CD14-positive monocyte (primary cell): ENCODE measurements around the gene XKR7. TPM values are rescaled to one million over a fixed set of nuclear protein-coding genes. Genes with fewer than 3 reads are reported as not detected.

ENCODE experiments used
- DNase-seq, 3 donors: peaks; one replicate each; pipeline ENCODE4 v3.0.0-alpha.2; 2011 to 2022
- H2AFZ ChIP-seq: 2 replicates; pipeline ENCODE4 v1.6.0; 2012; ENCODE audit warnings: mild to moderate bottlenecking, low read depth, low read length, inconsistent platforms; ENCODE audit not compliant: insufficient read depth, poor library complexity, severe bottlenecking
- H3K27ac ChIP-seq, 2 donors: 1 replicate in 1 of 2; 2 replicates in 1 of 2; pipeline ENCODE4 v1.5.1; 2012 to 2013; ENCODE audit warnings: low read length in 2 of 2, control low read depth in 1 of 2, inconsistent platforms in 1 of 2, low read depth in 1 of 2, mild to moderate bottlenecking in 1 of 2
- H3K27me3 ChIP-seq, 2 donors: one replicate each; pipeline versions ENCODE4 v1.6.0 to v1.6.1; 2011 to 2013; ENCODE audit warnings: low read length in 2 of 2; ENCODE audit not compliant: control insufficient read depth in 2 of 2, insufficient read depth in 2 of 2
- H3K36me3 ChIP-seq, 2 donors: replicated peaks in 1 of 2; 1 replicate in 1 of 2; 2 replicates in 1 of 2; pipeline versions ENCODE4 v1.5.1 to v1.6.1; 2012 to 2013; ENCODE audit warnings: low read length in 2 of 2, control low read depth in 1 of 2, inconsistent platforms in 1 of 2, mild to moderate bottlenecking in 1 of 2; ENCODE audit not compliant: insufficient read depth in 2 of 2, control insufficient read depth in 1 of 2
- H3K4me1 ChIP-seq, 2 donors: 1 replicate in 1 of 2; 2 replicates in 1 of 2; pipeline versions ENCODE4 v1.5.1 to v1.6.1; 2012 to 2013; ENCODE audit warnings: low read length in 2 of 2, control low read depth in 1 of 2, inconsistent platforms in 1 of 2, mild to moderate bottlenecking in 1 of 2, moderate library complexity in 1 of 2; ENCODE audit not compliant: insufficient read depth in 2 of 2, control insufficient read depth in 1 of 2
- H3K4me2 ChIP-seq: replicated peaks from 2 replicates; pipeline ENCODE3; 2012; ENCODE audit warnings: low read length, moderate library complexity, mild to moderate bottlenecking; ENCODE audit not compliant: poor library complexity, severe bottlenecking; ENCODE audit errors: extremely low read depth
- H3K4me3 ChIP-seq, 3 experiments: fragments of 200-600 bp in 1 of 3; sonication (generic) in 1 of 3; replicated peaks in 1 of 3; 1 replicate in 2 of 3; 2 replicates in 1 of 3; pipeline ENCODE4 v1.5.1; 2011 to 2013; ENCODE audit warnings: low read length in 3 of 3, mild to moderate bottlenecking in 3 of 3, control low read depth in 2 of 3, low read depth in 2 of 3, inconsistent platforms in 1 of 3, moderate library complexity in 1 of 3
- H3K79me2 ChIP-seq: 2 replicates; pipeline ENCODE4 v1.6.0; 2012; ENCODE audit warnings: mild to moderate bottlenecking, control low read depth, inconsistent platforms, low read length, moderate library complexity; ENCODE audit not compliant: insufficient read depth
- H3K9ac ChIP-seq: 2 replicates; pipeline ENCODE4 v1.6.0; 2017; ENCODE audit warnings: low read length, mild to moderate bottlenecking; ENCODE audit not compliant: insufficient read depth, poor library complexity, severe bottlenecking
- H3K9me3 ChIP-seq, 2 donors: replicated peaks in 1 of 2; 1 replicate in 1 of 2; 2 replicates in 1 of 2; pipeline versions ENCODE4 v1.5.1 to v1.6.1; 2012 to 2013; ENCODE audit warnings: low read length in 2 of 2, control low read depth in 1 of 2; ENCODE audit not compliant: control insufficient read depth in 1 of 2, insufficient read depth in 1 of 2
- H4K20me1 ChIP-seq: 2 replicates; pipeline ENCODE4 v1.6.0; 2012; ENCODE audit warnings: mild to moderate bottlenecking, low read length, control low read depth, moderate library complexity; ENCODE audit not compliant: insufficient read depth
- H3K27ac Mint-ChIP-seq, 7 donors: one replicate each; pipeline ENCODE4 v1.8.0; 2020; ENCODE audit warnings: mild to moderate bottlenecking in 7 of 7, mixed read lengths in 7 of 7, moderate library complexity in 6 of 7, inconsistent platforms in 2 of 7
- H3K27me3 Mint-ChIP-seq, 3 donors: one replicate each; pipeline ENCODE4 v1.8.0; 2021 to 2022; ENCODE audit warnings: low read depth in 3 of 3, mild to moderate bottlenecking in 3 of 3, mixed read lengths in 3 of 3, moderate library complexity in 3 of 3, inconsistent platforms in 1 of 3
- H3K36me3 Mint-ChIP-seq, 2 donors: one replicate each; pipeline ENCODE4 v1.8.0; 2020; ENCODE audit warnings: mixed read lengths in 2 of 2, inconsistent platforms in 1 of 2, mild to moderate bottlenecking in 1 of 2
- H3K4me1 Mint-ChIP-seq: one replicate; pipeline ENCODE4 v1.8.0; 2020; ENCODE audit warnings: mild to moderate bottlenecking, mixed read lengths
- H3K4me3 Mint-ChIP-seq, 2 donors: one replicate each; pipeline ENCODE4 v1.8.0; 2020; ENCODE audit warnings: mild to moderate bottlenecking in 2 of 2, mixed read lengths in 2 of 2, moderate library complexity in 1 of 2
- H3K9me3 Mint-ChIP-seq, 7 donors: one replicate each; pipeline ENCODE4 v1.8.0; 2020 to 2022; ENCODE audit warnings: mixed read lengths in 7 of 7, mild to moderate bottlenecking in 6 of 7, moderate library complexity in 6 of 7, inconsistent platforms in 2 of 7
- CTCF ChIP-seq: fragments of 200-600 bp; IDR thresholded peaks from one replicate; pipeline ENCODE4 v1.8.0; 2022; ENCODE audit warnings: antibody characterized with exemption, mild to moderate bottlenecking
- WGBS: methylation state at CpG from one replicate; pipeline ENCODE4 v1.1.5; 2013; ENCODE audit warnings: missing lambda C conversion rate; ENCODE audit not compliant: insufficient coverage; 5-methylcytosine and 5-hydroxymethylcytosine counted together
- intact Hi-C, 2 donors: fragments of 100-400 bp; cut with micrococcal nuclease; formaldehyde crosslinking; loops; one replicate each; pipeline versions ENCODE4 v1.15.0 to v1.15.1; 2023
- polyA plus RNA-seq, 3 donors: library from polyadenylated mRNA; depleted of rRNA in 1 of 3; unstranded in 2 of 3; stranded (reverse) in 1 of 3; fragments of 300-500 nt in 2 of 3; fragments of >200 nt in 1 of 3; fragmentation: Illumina TruSeq in 2 of 3; gene quantifications; 1 replicate in 2 of 3; 2 replicates in 1 of 3; pipeline ENCODE4 v1.2.3, GENCODE V29; 2012 to 2021

Gene XKR7
- polyA plus RNA-seq, 3 donors, result 0.02 to 0.43 TPM; not detected in 1

GRCh38 chr20:32006053-32006452 is 38.1 kb downstream of the XKR7 start:
- intact Hi-C loops, result no loop called here
- no peak overlapping the region for H3K9ac ChIP-seq
- 89% methylated on average over 3 of the region's 5 CpGs for WGBS
- Mint-ChIP-seq H3K4me3 (no peak overlapping the region), H3K27me3 (peaks cover 1 to 11% (median 6%) of the 10 kb centered on the region in 3 donors), H3K4me1 (peaks cover 9% of the 10 kb centered on the region), H3K9me3 (no peaks in the 10 kb centered on the region), H3K27ac (peak overlapping the region in 1 of 7 donors; percentile 84), H3K36me3 (no peaks in the 10 kb centered on the region)
- no peaks in the 10 kb centered on the region for H3K9me3 ChIP-seq
- no peak overlapping the region for H3K4me3 ChIP-seq
- no peaks in the 10 kb centered on the region for H3K79me2 ChIP-seq
- H3K4me2 ChIP-seq, result no peak overlapping the region
- no peaks in the 10 kb centered on the region for H3K27me3 ChIP-seq
- H4K20me1 ChIP-seq, result no peaks in the 10 kb centered on the region
- DNase-seq, result no peak
- no peak overlapping the region for H3K27ac ChIP-seq
- TF ChIP-seq CTCF, result no peak
- H3K4me1 ChIP-seq, result peaks cover 6 to 8% of the 10 kb centered on the region in 2 donors
- H3K36me3 ChIP-seq, result no peaks in the 10 kb centered on the region
- no peak overlapping the region for H2AFZ ChIP-seq

GRCh38 chr20:32006841-32007786 is 39.2 kb downstream of the XKR7 start:
- no peaks in the 10 kb centered on the region for H3K79me2 ChIP-seq
- H2AFZ ChIP-seq, result no peak overlapping the region
- H3K27me3 ChIP-seq, result no peaks in the 10 kb centered on the region
- no peaks in the 10 kb centered on the region for H3K36me3 ChIP-seq
- intact Hi-C loops, result no loop called here
- no peak overlapping the region for H3K4me3 Mint-ChIP-seq
- WGBS, result 100% methylated on average over 5 of the region's 8 CpGs
- H4K20me1 ChIP-seq, result no peaks in the 10 kb centered on the region
- no peak for DNase-seq
- H3K27me3 Mint-ChIP-seq, result peaks cover 1 to 16% (median 9%) of the 10 kb centered on the region in 3 donors
- H3K9ac ChIP-seq, result no peak overlapping the region
- no peak for TF ChIP-seq CTCF
- no peak overlapping the region for H3K4me3 ChIP-seq
- H3K27ac Mint-ChIP-seq, result no peak overlapping the region
- H3K4me1 Mint-ChIP-seq, result peaks cover 9% of the 10 kb centered on the region
- peaks cover 6 to 8% of the 10 kb centered on the region in 2 donors for H3K4me1 ChIP-seq
- H3K36me3 Mint-ChIP-seq, result no peaks in the 10 kb centered on the region
- H3K9me3 Mint-ChIP-seq, result no peaks in the 10 kb centered on the region
- no peak overlapping the region for H3K27ac ChIP-seq
- no peaks in the 10 kb centered on the region for H3K9me3 ChIP-seq
- H3K4me2 ChIP-seq, result no peak overlapping the region
